Daoy (cell line): ENCODE data around the gene EPS8L3. TPM values are rescaled to one million over a fixed set of nuclear protein-coding genes. Genes with fewer than 3 reads are reported as not detected.
"Not testable (repeated sequence)": the region's sequence is repeated elsewhere in the genome, so short reads cannot be mapped to it uniquely, and the experiment has no call there.

Experiments
- DNase-seq: peaks from one replicate; pipeline ENCODE4 v3.0.0-alpha.2; 2015; ENCODE audit warnings: low read depth
- total RNA-seq: library from RNA; depleted of rRNA; stranded (reverse); fragments of >200 nt; shearing (Covaris generic); gene quantifications from 2 replicates; pipeline ENCODE4 v1.2.3, GENCODE V29; 2014; rRNA removed

EPS8L3 gene
- total RNA-seq, 1 experiment from 2014 or later: not detected

DNA sequence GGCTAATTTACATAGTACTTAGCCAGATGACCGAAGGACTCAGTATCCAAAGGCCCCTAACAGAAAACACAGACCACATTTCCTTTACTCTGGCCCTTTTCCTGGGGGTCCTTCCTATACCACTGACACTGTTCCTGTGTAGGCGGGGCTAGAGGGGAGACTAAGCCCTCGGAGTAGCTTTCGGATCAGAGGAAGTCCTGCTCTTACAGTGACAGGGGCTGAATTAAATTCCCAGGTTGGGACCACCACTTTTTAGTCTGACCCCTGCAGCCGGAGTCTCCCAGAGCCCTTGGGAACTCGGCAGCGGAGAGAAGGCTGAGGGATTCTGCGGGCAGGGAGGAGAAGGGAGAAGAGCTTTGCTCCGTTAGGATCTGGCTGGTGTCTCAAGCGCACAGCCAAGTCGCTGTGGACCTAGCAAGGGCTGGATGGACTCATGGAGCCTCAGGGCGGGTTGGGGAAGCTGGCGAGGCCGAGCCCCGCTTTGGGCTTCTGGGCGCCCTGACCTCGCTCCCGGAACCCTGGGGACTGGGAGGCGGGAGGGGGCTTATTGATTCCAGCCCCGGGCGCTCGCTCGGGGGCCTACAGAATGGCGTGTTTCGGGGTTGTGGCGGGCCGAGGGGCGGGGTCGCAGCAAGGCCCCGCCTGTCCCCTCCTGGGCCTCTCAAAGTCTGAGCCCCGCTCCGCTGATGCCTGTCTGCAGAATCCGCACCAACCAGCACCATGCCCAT is 52.0 kb downstream of the EPS8L3 start, which contains the start of gene GSTM5:
Gene GSTM5, plus strand, starts transcription at position 659 of the 728 bp plus-strand sequence. Its CDS starts 62 bp downstream, at position 721.
- not testable (repeated sequence) for DNase-seq

DNA sequence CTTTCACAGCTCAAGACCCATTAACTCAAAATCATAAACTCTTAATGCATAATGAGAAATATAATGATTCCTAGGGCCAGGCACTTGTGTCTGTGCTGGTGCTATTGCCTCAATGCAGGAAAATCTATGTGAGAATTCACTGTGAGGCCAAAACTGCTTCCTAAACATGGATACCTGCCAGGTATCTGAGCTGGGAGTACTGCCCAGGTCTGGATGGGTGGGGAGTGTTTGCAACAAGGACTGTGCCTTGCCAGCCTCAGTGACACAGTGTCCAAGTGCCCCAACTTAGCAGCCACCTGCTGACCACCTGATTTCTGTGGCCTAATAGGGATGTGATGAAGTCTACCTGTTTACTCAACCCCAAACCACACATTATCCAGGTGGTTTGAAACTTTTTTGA is 53.9 kb downstream of the EPS8L3 start:
- not testable (repeated sequence) for DNase-seq

DNA sequence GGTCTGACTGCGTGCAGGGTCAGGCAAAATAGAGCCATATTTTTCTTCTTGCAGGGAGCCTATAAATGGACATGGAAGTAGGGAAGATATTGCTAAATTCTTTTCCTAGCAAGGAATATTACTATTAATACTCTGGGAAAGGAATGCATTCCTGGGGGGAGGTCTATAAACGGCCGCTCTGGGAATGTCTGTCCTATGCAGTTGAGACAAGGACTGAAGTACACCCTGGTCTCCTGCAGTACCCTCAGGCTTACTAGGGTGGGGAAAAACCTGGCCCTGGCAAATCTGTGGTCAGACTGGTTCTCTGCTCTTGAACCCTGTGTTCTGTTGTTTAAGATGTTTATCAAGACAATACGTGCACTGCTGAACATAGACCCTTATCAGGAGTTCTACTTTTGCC is 54.8 kb downstream of the EPS8L3 start:
- not testable (repeated sequence) for DNase-seq

DNA sequence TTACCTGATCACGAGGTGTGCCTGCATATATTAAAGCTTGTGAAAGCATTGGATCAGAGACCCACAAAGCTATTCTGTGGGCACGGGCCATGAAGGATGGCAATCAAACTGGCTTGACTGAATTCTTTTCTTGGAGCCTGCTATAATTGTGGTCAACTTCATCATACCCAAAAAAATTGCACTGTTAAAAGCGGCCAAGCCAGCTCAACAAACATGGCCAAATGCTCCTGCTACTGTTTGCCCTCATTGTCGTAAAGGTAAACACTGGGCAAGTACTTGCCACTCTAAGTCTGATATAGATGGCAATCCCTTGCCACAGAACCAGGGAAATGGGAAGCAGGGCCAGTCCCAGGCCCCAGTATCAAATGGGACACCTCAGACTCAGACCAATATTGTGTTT is 58.3 kb downstream of the EPS8L3 start:
- DNase-seq: no peak

DNA sequence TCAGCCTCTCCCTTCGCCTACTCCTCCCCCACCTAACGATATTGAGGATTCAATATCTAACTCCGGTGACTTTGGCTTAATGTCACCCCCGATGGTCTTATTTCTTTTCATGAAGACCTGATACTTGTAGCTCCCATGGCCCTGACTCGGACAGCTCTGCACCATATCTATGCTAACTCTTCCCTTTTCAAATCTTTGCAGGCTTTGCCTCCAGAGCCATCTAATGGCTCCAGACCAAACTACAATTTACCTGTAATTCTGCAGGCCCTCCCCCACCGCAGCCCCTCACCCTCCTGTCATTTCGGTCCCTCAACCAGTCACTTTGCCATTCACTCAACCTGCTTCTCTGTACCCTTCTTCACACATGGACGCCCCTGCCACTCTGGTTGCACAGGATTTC is 59.5 kb downstream of the EPS8L3 start:
- DNase-seq: no peak

DNA sequence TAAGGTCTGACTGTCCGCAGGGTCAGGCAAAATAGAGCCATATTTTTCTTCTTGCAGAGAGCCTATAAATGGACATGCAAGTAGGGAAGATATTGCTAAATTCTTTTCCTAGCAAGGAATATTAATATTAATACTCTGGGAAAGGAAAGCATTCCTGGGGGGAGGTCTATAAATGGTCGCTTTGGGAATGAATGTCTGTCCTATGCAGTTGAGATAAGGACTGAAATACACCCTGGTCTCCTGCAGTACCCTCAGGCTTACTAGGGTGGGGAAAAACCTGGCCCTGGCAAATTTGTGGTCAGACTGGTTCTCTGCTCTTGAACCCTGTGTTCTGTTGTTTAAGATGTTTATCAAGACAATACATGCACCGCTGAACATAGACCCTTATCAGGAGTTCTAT is 60.8 kb downstream of the EPS8L3 start:
- DNase-seq: not testable (repeated sequence)

Other genes with a start within 250 kb of the EPS8L3 start
- gene GPR61, start 224.1 kb downstream of the EPS8L3 start, total RNA-seq: not detected in 2 replicates
- gene GNAI3, start 215.3 kb downstream of the EPS8L3 start, total RNA-seq: 24.1 and 24.6 TPM in 2 replicates
- gene GNAT2, start 144.3 kb downstream of the EPS8L3 start, total RNA-seq: 0.11 and 4.8 TPM in 2 replicates
- 121 and 135 TPM in 2 replicates for gene AMPD2, start 144.1 kb downstream of the EPS8L3 start, total RNA-seq
- gene GSTM4, start 107.8 kb downstream of the EPS8L3 start, total RNA-seq: 34.9 and 42.0 TPM in 2 replicates
- 0.42 and 1.0 TPM in 2 replicates for gene GSTM2, start 95.9 kb downstream of the EPS8L3 start, total RNA-seq
- 3.2 and 5.4 TPM in 2 replicates for gene GSTM1, start 76.1 kb downstream of the EPS8L3 start, total RNA-seq
- not detected in 2 replicates for gene GSTM5, start 51.7 kb downstream of the EPS8L3 start, total RNA-seq
- 194 and 206 TPM in 2 replicates for gene GSTM3, start 22.9 kb downstream of the EPS8L3 start, total RNA-seq
- 12.9 and 23.2 TPM in 2 replicates for gene CSF1, start 146.9 kb upstream of the EPS8L3 start, total RNA-seq
- 43.7 and 44.9 TPM in 2 replicates for gene AHCYL1, start 220.8 kb upstream of the EPS8L3 start, total RNA-seq